Urothelium cell line (cell line): ENCODE measurements around the gene FADD.
"Not testable (repeated sequence)": the region's sequence is repeated elsewhere in the genome, so short reads cannot be mapped to it uniquely, and the experiment has no call there.

Experiments
- DNase-seq: peaks from one replicate; pipeline ENCODE4 v3.0.0; 2011; ENCODE audit warnings: low spot score, mixed read lengths
- FAIRE-seq: peaks from 2 replicates; lab custom pipeline; 2011; peaks lifted over from hg19 to GRCh38; lab: Jason Lieb, UNC

The FADD gene

GRCh38 chr11:70180906-70181305 lies 22.2 kb upstream of the FADD start:
- FAIRE-seq (no peak), DNase-seq (no peak)

DNA sequence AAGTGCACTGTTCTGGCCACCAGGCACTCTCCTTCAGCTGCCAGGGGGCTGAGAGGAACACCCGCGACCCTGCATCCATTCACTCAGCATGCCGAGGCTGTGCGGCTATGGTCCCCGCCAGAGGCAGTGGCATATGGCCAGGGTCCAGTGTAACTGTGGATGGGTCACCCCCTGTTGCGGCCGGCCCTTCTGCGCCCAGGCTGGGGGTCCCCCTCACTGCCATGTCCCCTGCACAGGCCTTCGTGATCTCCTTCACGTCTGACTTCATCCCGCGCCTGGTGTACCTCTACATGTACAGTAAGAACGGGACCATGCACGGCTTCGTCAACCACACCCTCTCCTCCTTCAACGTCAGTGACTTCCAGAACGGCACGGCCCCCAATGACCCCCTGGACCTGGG lies 20.8 kb upstream of the FADD start:
- FAIRE-seq: no peak
- no peak for DNase-seq

DNA sequence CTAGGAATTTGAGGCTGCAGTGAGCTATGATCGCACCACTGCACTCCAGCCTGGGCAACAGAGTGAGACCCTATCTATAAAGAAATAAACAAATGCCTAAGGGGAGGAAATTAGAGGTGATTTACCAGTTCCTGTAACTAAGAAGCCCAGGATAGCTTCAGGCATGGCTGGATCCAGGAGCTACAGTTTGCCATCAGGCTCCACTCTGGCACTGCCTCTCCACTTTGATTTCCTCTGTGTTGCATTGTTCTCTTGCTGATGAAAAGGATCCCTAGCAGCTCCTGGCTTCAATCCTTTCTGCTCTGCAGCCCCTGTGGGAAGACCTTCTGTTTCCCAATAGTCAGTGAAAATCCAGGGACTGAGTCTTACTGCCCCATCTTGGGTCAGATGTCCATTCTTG lies 20.1 kb upstream of the FADD start:
- no peak for FAIRE-seq
- DNase-seq: no peak

DNA sequence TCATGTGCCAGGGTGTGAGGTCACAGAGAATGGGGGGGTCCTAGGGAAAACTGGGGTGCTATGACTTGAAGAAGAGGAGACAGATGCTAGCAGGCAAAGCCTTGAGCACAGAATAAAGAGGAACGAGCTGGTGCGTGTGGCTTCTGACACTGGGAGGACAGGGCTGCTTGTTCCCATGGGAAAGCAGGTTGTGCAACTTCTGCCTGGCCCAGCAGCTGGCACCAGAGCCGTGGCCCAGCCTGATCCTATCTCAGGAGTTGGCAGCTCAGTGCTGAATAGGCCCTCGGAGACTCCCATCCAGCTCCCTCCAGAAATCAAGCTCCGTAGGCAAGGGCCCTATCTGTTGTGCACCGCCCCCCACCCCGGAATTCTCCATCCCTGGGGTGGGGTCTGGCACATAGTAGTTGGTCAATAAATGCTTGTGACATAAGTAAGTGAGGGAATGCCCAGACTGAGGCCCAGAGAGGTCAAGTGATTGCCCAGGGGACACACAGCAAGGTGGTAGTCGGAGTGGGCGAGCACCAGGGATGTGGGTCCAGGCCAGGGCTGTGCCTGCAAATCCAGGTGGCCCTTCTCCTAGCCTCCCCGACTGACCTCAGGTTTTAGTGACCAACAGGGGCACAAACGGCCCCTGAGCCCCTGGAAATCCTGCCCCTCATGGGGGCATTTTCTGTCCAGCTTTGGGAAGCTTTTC lies 19.5 kb upstream of the FADD start:
- no peak for DNase-seq
- FAIRE-seq: no peak

- FAIRE-seq: no peak
- DNase-seq: no peak
Observed at GRCh38 chr11:70184396-70184795, 18.7 kb upstream of the FADD start.

DNA sequence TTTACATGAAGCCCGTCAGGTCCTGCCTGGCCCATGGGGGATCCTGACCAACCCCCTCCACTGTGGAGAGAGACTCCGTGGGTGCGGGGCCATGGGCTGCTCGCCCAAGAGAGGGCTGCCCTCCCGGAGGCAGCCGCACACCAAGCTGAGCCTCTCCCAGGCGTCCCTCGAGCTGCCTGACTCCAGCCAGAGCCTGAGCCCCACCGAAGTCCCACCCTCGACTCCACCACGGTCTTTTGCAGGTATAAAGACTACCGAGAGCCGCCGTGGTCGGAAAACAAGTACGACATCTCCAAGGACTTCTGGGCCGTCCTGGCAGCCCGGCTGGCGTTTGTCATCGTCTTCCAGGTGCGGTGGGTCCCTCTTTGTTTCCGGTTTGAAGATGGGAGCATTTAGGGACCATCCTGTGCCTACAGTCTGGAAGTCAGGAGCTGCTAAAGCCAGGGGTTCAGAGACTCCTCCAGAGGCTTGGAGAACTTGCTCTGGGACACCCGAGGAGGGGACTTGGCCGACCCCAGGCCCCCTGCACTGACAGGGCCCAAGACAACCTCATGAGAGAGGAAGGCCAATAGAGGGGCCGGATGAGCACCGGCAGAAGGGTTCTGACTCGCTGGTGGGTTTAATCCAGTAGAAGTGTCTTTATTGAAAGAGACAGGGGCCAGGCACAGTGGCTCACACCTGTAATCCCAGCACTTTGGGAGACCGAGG lies 17.6 kb upstream of the FADD start:
- DNase-seq (no peak), FAIRE-seq (no peak)

- DNase-seq: no peak
- no peak for FAIRE-seq
Observed at GRCh38 chr11:70186420-70186819, 16.7 kb upstream of the FADD start.

DNA sequence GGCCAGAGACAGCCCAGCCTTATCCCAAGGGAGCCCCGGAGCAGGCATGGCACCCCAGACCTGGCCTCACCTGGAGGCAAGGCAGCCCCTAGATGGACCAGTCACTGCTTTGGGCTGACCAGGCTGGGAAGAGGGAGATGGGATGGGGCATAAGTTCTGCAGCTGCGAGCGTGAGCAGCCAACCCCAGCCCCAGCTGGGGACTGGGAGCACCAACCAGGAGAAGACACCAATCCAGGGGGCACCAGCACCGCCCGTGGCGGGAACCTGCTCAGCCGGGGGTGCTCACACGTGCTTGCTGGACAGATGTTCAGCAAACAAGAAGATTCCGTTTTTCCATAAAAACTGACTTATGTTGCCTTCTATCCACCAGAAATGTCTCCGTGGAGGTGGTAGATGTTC lies 16.2 kb upstream of the FADD start:
- DNase-seq: no peak
- no peak for FAIRE-seq

DNA sequence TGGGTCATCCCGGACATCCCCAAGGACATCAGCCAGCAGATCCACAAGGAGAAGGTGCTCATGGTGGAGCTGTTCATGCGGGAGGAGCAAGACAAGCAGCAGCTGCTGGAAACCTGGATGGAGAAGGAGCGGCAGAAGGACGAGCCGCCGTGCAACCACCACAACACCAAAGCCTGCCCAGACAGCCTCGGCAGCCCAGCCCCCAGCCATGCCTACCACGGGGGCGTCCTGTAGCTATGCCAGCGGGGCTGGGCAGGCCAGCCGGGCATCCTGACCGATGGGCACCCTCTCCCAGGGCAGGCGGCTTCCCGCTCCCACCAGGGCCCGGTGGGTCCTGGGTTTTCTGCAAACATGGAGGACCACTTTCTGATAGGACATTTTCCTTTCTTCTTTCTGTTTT lies 15.3 kb upstream of the FADD start:
- DNase-seq (no peak), FAIRE-seq (no peak)

- DNase-seq (no peak), FAIRE-seq (peak; percentile 85)
Observed at GRCh38 chr11:70189622-70190021, 13.5 kb upstream of the FADD start.

- peak; percentile 85 for DNase-seq
- FAIRE-seq: peak; percentile 27
Observed at GRCh38 chr11:70191495-70192140, 11.5 kb upstream of the FADD start.

GRCh38 chr11:70192666-70193410 lies 10.3 kb upstream of the FADD start:
- DNase-seq (no peak), FAIRE-seq (no peak)

GRCh38 chr11:70193411-70194292 lies 9.4 kb upstream of the FADD start:
- peak; percentile 69 for FAIRE-seq
- DNase-seq: no peak

- DNase-seq (no peak), FAIRE-seq (peak; percentile 37)
Observed at GRCh38 chr11:70194792-70195791, 8.0 kb upstream of the FADD start.

DNA sequence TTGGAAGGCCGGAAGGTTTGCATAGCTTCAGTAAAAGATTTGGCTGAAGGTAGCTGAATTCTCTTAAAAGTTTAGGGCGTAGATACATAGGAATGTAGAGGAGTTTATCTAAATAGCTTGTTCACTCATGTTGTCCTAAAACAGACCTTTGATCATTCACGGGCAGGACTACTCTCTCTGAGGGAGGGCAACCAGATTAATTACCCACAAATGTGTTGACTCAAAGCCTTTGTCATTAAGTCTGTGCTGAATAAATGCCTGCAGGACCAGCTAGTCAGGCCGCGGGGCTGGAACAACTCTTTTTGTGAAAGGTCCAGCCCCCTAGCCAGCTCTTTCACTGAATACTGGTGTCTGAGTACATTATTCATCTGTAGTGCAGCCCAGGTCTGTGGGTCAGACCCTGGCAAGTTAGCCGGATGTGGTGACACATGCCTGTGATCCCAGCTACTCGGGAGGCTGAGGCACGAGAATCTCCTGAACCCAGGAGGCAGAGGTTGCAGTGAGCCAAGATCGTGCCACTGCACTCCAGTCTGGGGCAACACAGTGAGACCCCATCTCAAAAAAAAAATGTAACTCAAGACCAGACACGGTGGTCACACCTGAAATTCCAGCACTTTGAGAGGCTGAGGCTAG lies 2.8 kb upstream of the FADD start:
- FAIRE-seq (no peak), DNase-seq (no peak)

- DNase-seq, FAIRE-seq: not testable (repeated sequence)
Observed at GRCh38 chr11:70201047-70201446, 2.0 kb upstream of the FADD start.

DNA sequence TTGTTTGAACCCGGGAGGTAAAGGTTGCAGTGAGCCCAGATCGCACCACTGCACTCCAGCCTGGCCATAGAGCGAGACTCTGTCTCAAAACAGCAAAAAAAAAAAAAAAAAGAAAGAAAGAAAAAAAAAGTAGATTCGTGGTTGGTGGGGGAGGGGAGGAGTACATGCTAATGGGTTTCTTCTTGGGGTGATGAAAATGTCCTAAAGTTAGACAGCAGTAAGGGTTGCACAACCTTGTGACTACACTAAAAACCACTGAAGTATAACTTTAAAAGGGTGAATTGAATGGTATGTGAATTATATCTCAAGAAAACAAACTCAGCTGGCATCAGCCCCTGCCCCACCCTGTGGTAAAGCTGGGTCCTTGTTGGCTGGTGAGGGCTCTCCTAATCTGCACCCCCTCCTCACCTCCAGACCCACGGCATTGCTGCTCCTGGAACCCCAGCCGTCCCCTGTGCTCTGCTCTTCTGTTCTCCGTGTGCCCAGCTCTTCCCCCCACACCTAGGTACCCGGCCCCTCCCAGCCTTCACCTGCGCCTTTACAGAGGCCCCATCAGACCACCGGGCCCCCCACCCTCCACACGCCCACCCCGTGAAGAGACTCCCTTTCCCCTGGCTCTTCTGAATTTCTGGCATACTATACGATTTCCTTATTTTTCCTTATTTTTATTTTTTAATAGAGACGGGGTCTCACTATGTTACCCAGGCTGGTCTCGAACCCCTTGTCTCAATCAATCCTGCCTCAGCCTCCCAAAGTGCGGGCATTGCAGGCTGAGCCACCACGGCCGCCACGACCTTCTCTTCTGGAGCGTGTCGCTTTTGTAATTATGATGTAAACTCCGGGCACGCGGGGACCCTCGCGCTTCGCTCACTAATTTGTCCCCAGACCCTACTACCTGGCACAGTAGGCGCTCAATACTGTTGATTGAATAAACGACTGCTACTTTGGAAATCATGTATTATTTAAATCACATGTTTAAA lies 924 bp upstream of the FADD start:
- DNase-seq (no peak), FAIRE-seq (no peak)
